Mesendoderm (in vitro differentiated cells): ENCODE data around the gene FLT3LG.
"Not testable (repeated sequence)": the region's sequence is repeated elsewhere in the genome, so short reads cannot be mapped to it uniquely, and the experiment has no call there.

ENCODE experiments used
- DNase-seq: peaks from one replicate; pipeline ENCODE4 v3.0.0; 2013
- H2AK5ac ChIP-seq: 2 replicates; pipeline ENCODE4 v1.6.1; 2013; ENCODE audit warnings: low read length, inconsistent platforms
- H2BK120ac ChIP-seq: 2 replicates; pipeline ENCODE4 v1.6.1; 2013; ENCODE audit warnings: low read depth, mild to moderate bottlenecking, low read length, moderate library complexity, mixed read lengths
- H2BK15ac ChIP-seq: replicated peaks from 2 replicates; pipeline ENCODE4 v1.6.1; 2013; ENCODE audit warnings: low read depth, mild to moderate bottlenecking, moderate library complexity
- H2BK5ac ChIP-seq: 2 replicates; pipeline ENCODE4 v1.6.1; 2013; ENCODE audit warnings: low read length, inconsistent platforms
- H3K18ac ChIP-seq: 2 replicates; pipeline ENCODE4 v1.6.1; 2013; ENCODE audit warnings: mild to moderate bottlenecking, low read length, mixed read lengths
- H3K23ac ChIP-seq: one replicate; pipeline ENCODE4 v1.6.1; 2013; ENCODE audit warnings: low read length
- H3K27ac ChIP-seq: 2 replicates; pipeline ENCODE4 v1.5.1; 2013; ENCODE audit warnings: low read depth, mild to moderate bottlenecking, inconsistent platforms, low read length, moderate library complexity
- H3K27me3 ChIP-seq: 2 replicates; pipeline ENCODE4 v1.6.1; 2013; ENCODE audit warnings: low read length, control low read depth, mild to moderate bottlenecking, inconsistent platforms; ENCODE audit not compliant: insufficient read depth, poor library complexity
- H3K36me3 ChIP-seq: 2 replicates; pipeline ENCODE4 v1.6.1; 2013; ENCODE audit warnings: low read length, inconsistent platforms; ENCODE audit not compliant: control insufficient read depth, insufficient read depth
- H3K4ac ChIP-seq: one replicate; pipeline ENCODE4 v1.6.1; 2013; ENCODE audit warnings: low read depth, mild to moderate bottlenecking, low read length, moderate library complexity
- H3K4me1 ChIP-seq: 2 replicates; pipeline ENCODE4 v1.6.1; 2013; ENCODE audit warnings: low read depth, low read length, inconsistent platforms; ENCODE audit not compliant: control insufficient read depth
- H3K4me2 ChIP-seq: 2 replicates; pipeline ENCODE4 v1.6.1; 2013; ENCODE audit warnings: low read length
- H3K4me3 ChIP-seq: 2 replicates; pipeline ENCODE4 v1.5.1; 2013; ENCODE audit warnings: mild to moderate bottlenecking, low read length
- H3K56ac ChIP-seq: one replicate; pipeline ENCODE4 v1.6.1; 2013; ENCODE audit warnings: low read length
- H3K79me1 ChIP-seq: 2 replicates; pipeline ENCODE4 v1.6.1; 2013; ENCODE audit warnings: low read length, inconsistent platforms
- H3K79me2 ChIP-seq: 2 replicates; pipeline ENCODE4 v1.6.1; 2013; ENCODE audit warnings: mild to moderate bottlenecking, low read length; ENCODE audit not compliant: control insufficient read depth, insufficient read depth
- H3K9ac ChIP-seq: 2 replicates; pipeline ENCODE4 v1.6.1; 2013; ENCODE audit warnings: low read length, inconsistent platforms
- H4K5ac ChIP-seq: one replicate; pipeline ENCODE4 v1.6.1; 2013; ENCODE audit warnings: low read length
- H4K8ac ChIP-seq: one replicate; pipeline ENCODE4 v1.6.1; 2013; ENCODE audit warnings: low read depth, mild to moderate bottlenecking, control low read depth, low read length, moderate library complexity
- WGBS: extraction: QIAGEN DNeasy Blood & Tissue Kit; methylation state at CpG from one replicate; pipeline ENCODE4 v1.1.7; 2013; ENCODE audit warnings: low lambda C conversion rate, missing lambda C conversion rate; ENCODE audit not compliant: insufficient coverage; ENCODE audit errors: extremely low coverage; 5-methylcytosine and 5-hydroxymethylcytosine counted together

Gene FLT3LG

DNA sequence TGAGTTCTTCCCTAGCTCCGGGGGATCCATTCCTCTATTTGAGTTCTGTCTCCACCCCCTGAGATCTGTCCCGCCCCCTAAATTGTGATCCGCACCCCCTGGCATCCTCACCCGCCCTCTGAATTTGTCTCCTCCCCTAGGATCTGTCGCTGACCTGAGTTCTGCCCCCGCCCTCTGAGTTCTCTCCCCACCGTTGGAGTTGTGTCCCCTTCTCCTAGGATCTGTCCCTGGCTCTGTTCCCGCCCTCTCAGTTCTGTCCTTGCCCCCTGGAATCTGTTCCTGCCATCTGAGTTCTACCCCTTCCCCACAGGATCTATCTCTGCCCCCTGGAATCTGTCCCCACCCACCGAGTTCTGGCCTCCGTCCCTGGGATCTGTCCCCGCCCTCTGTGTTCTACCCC, 31.7 kb upstream of the FLT3LG start:
- H3K4me2 ChIP-seq, result peak overlapping the region; percentile 35
- H3K79me2 ChIP-seq, result no peaks in the 10 kb centered on the region
- peaks cover 2% of the 10 kb centered on the region for H3K4me1 ChIP-seq
- H3K56ac ChIP-seq, result peak overlapping the region; percentile 18
- H3K18ac ChIP-seq, result no peak overlapping the region
- H3K36me3 ChIP-seq, result peaks cover 3% of the 10 kb centered on the region
- no peak overlapping the region for H2BK120ac ChIP-seq
- H3K4me3 ChIP-seq, result no peak overlapping the region
- no CpG with 5 or more reads among the region's 11 CpGs for WGBS
- no peak overlapping the region for H4K5ac ChIP-seq
- DNase-seq, result no peak
- H2BK15ac ChIP-seq, result no peak overlapping the region
- H3K27me3 ChIP-seq, result peaks cover 33% of the 10 kb centered on the region
- no peak overlapping the region for H3K9ac ChIP-seq
- H3K79me1 ChIP-seq, result no peaks in the 10 kb centered on the region
- no peak overlapping the region for H3K4ac ChIP-seq
- no peak overlapping the region for H3K23ac ChIP-seq
- H2AK5ac ChIP-seq, result no peak overlapping the region
- H3K27ac ChIP-seq, result no peak overlapping the region
- H2BK5ac ChIP-seq, result no peak overlapping the region
- no peak overlapping the region for H4K8ac ChIP-seq

DNA sequence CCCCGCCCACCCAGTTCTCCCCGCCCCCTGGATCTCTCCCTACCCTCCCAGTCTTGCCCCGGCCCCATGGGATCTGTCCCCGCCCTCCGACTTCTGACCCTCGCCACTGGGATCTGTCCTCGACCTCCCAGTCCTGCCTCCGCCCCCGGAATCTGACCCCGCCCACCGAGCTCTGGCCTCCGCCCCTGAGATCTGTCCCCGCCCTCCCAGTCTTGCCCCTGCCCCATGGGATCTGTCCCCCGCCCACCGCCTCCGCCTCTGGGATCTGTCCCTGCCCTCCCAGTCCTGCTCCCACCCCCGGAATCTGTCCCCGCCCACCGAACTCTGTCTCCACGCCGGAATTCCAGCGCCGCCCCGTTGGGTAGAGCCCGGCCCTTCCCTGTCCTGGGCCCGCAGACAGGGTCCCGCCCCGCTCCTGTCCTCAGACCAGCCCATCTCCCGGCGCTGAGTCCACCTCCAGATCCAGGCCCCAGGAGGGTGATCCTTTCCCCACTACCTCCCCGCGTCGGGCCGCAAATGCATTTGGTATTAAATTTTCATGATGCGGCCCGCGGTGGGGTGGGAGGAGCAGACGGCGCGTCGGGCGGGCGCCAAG, 31.1 kb upstream of the FLT3LG start:
- peak; percentile 98 for DNase-seq
- Histone ChIP-seq H3K18ac (peak overlapping the region; percentile 24), H3K4ac (no peak overlapping the region), H3K4me3 (peak overlapping the region; percentile 12), H3K79me1 (no peaks in the 10 kb centered on the region), H3K36me3 (peaks cover 3% of the 10 kb centered on the region), H3K4me2 (peak overlapping the region; percentile 98), H2BK5ac (peak overlapping the region; percentile 59), H2AK5ac (no peak overlapping the region), H3K56ac (peak overlapping the region; percentile 98), H3K23ac (no peak overlapping the region), H2BK120ac (no peak overlapping the region), H2BK15ac (no peak overlapping the region), H4K8ac (no peak overlapping the region), H3K4me1 (peaks cover 2% of the 10 kb centered on the region), H3K79me2 (no peaks in the 10 kb centered on the region), H3K27ac (peak overlapping the region; percentile 72), H4K5ac (no peak overlapping the region), H3K9ac (peak overlapping the region; percentile 92), H3K27me3 (peaks cover 33% of the 10 kb centered on the region)
- no CpG with 5 or more reads among the region's 43 CpGs for WGBS

DNA sequence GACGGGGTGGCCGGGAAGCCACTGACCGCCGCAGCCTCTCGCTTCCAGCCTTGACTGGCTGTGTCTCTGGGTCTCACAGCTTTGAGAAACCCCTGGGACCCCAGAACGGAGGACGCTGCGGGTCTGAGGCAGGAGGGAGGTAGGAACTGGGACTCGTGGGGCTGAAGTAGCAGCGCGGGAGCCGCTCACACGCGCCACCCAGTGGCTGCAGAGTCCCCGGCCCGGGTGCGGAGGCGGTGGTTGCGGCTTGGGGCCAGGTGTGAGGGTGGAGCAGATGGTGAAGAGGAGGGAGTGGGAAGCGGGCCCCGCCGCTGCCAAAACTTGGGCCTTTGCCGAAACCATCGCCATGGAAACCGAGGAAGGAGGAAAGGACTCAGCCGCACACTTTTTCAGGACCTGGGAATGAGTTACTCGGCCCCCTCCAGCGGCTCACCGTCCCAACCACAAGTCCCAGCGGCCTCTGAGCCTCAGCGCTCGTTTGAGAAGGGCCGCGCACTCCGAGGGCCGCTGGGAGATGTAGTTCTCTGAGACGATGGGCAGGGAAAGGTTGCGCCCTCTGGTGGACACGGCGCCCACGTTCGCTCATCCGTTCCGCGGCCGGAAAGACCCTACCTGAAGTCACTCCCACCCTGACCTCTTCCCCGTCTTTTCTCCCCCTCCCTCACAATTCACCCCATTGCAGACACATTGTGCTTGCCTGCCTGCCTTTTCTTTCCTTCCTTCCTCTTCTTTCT, 30.5 kb upstream of the FLT3LG start:
- Histone ChIP-seq H3K79me1 (peaks cover 2% of the 10 kb centered on the region), H2AK5ac (no peak overlapping the region), H3K4me1 (peaks cover 2% of the 10 kb centered on the region), H4K5ac (no peak overlapping the region), H3K56ac (peak overlapping the region; percentile 98), H3K27ac (peak overlapping the region; percentile 72), H3K18ac (peak overlapping the region; percentile 24), H2BK15ac (no peak overlapping the region), H3K4me2 (peak overlapping the region; percentile 98), H2BK5ac (peak overlapping the region; percentile 59), H3K27me3 (peaks cover 26% of the 10 kb centered on the region), H2BK120ac (no peak overlapping the region), H3K36me3 (peaks cover 3% of the 10 kb centered on the region), H3K79me2 (no peaks in the 10 kb centered on the region), H3K23ac (no peak overlapping the region), H3K9ac (peak overlapping the region; percentile 92), H3K4me3 (peak overlapping the region; percentile 44), H4K8ac (no peak overlapping the region), H3K4ac (no peak overlapping the region)
- no CpG with 5 or more reads among the region's 47 CpGs for WGBS
- peak; percentile 98 for DNase-seq

GRCh38 chr19:49444100-49444700, 29.8 kb upstream of the FLT3LG start:
- WGBS, result no CpG with 5 or more reads among the region's 5 CpGs
- not testable (repeated sequence) for H3K79me2 ChIP-seq, H4K8ac ChIP-seq, H2BK15ac ChIP-seq, H3K4me2 ChIP-seq, H2BK120ac ChIP-seq, H2BK5ac ChIP-seq, H4K5ac ChIP-seq, H3K36me3 ChIP-seq, H3K4me3 ChIP-seq, H3K79me1 ChIP-seq, H3K9ac ChIP-seq, H2AK5ac ChIP-seq, H3K4ac ChIP-seq, DNase-seq, H3K18ac ChIP-seq, H3K4me1 ChIP-seq, H3K27ac ChIP-seq, H3K23ac ChIP-seq
- peaks cover 23% of the 10 kb centered on the region for H3K27me3 ChIP-seq
- H3K56ac ChIP-seq, result peak overlapping the region; percentile 34

DNA sequence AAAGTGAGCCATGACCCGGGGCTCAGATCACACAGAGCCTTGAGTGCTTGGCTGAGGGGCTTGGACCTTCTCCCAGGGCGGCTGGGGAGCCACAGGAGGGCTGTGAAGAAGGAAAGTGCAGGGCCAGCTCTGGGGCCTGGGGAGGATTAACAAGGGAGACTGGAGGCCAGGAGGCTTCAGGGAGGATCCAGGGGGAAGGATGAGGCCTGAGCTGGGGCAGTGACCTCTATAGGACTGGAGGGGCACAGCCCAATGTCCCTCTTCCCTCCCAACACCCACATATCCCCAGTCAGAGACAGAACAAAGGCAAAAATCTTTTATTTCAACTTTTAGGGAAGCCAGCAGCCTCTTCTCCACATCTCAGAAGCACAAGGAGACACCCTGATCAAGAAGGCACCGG, 28.0 kb upstream of the FLT3LG start:
- Histone ChIP-seq H3K23ac (no peak overlapping the region), H2BK5ac (no peak overlapping the region), H4K8ac (no peak overlapping the region), H3K36me3 (peaks cover 5% of the 10 kb centered on the region), H3K4me2 (no peak overlapping the region), H3K18ac (no peak overlapping the region), H3K27me3 (peaks cover 7% of the 10 kb centered on the region), H2BK120ac (no peak overlapping the region), H2BK15ac (no peak overlapping the region), H3K4me1 (peaks cover 2% of the 10 kb centered on the region), H3K56ac (no peak overlapping the region), H2AK5ac (no peak overlapping the region), H3K27ac (no peak overlapping the region), H3K4me3 (no peak overlapping the region), H3K4ac (no peak overlapping the region), H4K5ac (no peak overlapping the region), H3K9ac (no peak overlapping the region), H3K79me1 (peaks cover 8% of the 10 kb centered on the region), H3K79me2 (peaks cover 6% of the 10 kb centered on the region)
- DNase-seq, result no peak
- no CpG with 5 or more reads among the region's 3 CpGs for WGBS
